OCI-LY1 (cell line): Measurements from ENCODE around the gene ARHGAP20.

Source experiments
- H2AFZ ChIP-seq: fragments of 200-600 bp; sonication (generic), shearing (Covaris generic); 2 replicates; pipeline ENCODE4 v1.6.0; 2014; ENCODE audit warnings: antibody characterized with exemption, mild to moderate bottlenecking, low read length
- H3F3A ChIP-seq: fragments of 200-600 bp; sonication (generic), shearing (Covaris generic); 2 replicates; pipeline ENCODE4 v1.6.0; 2014; ENCODE audit warnings: mild to moderate bottlenecking, antibody characterized with exemption, low read length, moderate library complexity; ENCODE audit not compliant: insufficient read depth
- H3K27ac ChIP-seq: fragments of 200-600 bp; sonication (generic); 2 replicates; pipeline ENCODE4 v1.5.1; 2014; ENCODE audit warnings: low read length, mixed run types, mild to moderate bottlenecking, low read depth; ENCODE audit not compliant: poor library complexity, severe bottlenecking
- H3K27me3 ChIP-seq: fragments of 200-600 bp; sonication (generic); 2 replicates; pipeline ENCODE4 v1.6.0; 2014; ENCODE audit warnings: antibody characterized with exemption, mild to moderate bottlenecking, low read length, moderate library complexity; ENCODE audit not compliant: insufficient read depth
- H3K36me3 ChIP-seq: fragments of 200-600 bp; sonication (generic); 2 replicates; pipeline ENCODE4 v1.6.1; 2014; ENCODE audit warnings: mild to moderate bottlenecking, antibody characterized with exemption, low read length, moderate library complexity, mixed read lengths; ENCODE audit not compliant: insufficient read depth
- H3K4me1 ChIP-seq: fragments of 200-600 bp; sonication (generic); 2 replicates; pipeline ENCODE4 v1.5.1; 2014; ENCODE audit warnings: mild to moderate bottlenecking, low read length, moderate library complexity; ENCODE audit not compliant: insufficient read depth, severe bottlenecking
- H3K4me2 ChIP-seq: fragments of 200-600 bp; sonication (generic), shearing (Covaris generic); 2 replicates; pipeline ENCODE4 v1.6.1; 2014; ENCODE audit warnings: low read length
- H3K4me3 ChIP-seq: fragments of 200-600 bp; sonication (generic); 2 replicates; pipeline ENCODE4 v1.5.1; 2014; ENCODE audit warnings: low read length, low read depth, mild to moderate bottlenecking, mixed read lengths; ENCODE audit not compliant: poor library complexity, severe bottlenecking
- H3K79me2 ChIP-seq: fragments of 200-600 bp; shearing (Covaris generic); 2 replicates; pipeline ENCODE4 v1.6.1; 2016; ENCODE audit warnings: mixed run types, low read length, mixed read lengths; ENCODE audit not compliant: insufficient read depth
- H3K9ac ChIP-seq: fragments of 200-600 bp; sonication (generic), shearing (Covaris generic); 2 replicates; pipeline ENCODE4 v1.6.1; 2014; ENCODE audit warnings: mild to moderate bottlenecking, low read length, mixed read lengths
- H3K9me2 ChIP-seq: fragments of 200-600 bp; sonication (generic), shearing (Covaris generic); 2 replicates; pipeline ENCODE4 v1.6.1; 2014; ENCODE audit warnings: low read depth, mild to moderate bottlenecking, low read length, mixed read lengths
- H3K9me3 ChIP-seq: fragments of 200-600 bp; shearing (Covaris generic); 2 replicates; pipeline ENCODE4 v1.6.1; 2014; ENCODE audit warnings: low read length, mixed read lengths
- H4K20me1 ChIP-seq: fragments of 200-600 bp; sonication (generic), shearing (Covaris generic); 2 replicates; pipeline ENCODE4 v1.6.0; 2016; ENCODE audit warnings: mild to moderate bottlenecking, low read length; ENCODE audit not compliant: insufficient read depth
- EZH2 ChIP-seq: fragments of 200-600 bp; sonication (generic), shearing (Covaris generic); IDR thresholded peaks from 2 replicates; pipeline ENCODE4 v1.8.0; 2017; ENCODE audit warnings: borderline replicate concordance, mixed run types, mild to moderate bottlenecking, antibody characterized with exemption, low read length, moderate library complexity, mixed read lengths
- TF ChIP-seq, protein P1 (sequence below): fragments of 200-600 bp; sonication (generic), shearing (Covaris generic); IDR thresholded peaks from 2 replicates; pipeline ENCODE4 v1.5.1; 2017; ENCODE audit warnings: mild to moderate bottlenecking, antibody characterized with exemption, low read length, moderate library complexity, mixed read lengths

ARHGAP20 gene

DNA sequence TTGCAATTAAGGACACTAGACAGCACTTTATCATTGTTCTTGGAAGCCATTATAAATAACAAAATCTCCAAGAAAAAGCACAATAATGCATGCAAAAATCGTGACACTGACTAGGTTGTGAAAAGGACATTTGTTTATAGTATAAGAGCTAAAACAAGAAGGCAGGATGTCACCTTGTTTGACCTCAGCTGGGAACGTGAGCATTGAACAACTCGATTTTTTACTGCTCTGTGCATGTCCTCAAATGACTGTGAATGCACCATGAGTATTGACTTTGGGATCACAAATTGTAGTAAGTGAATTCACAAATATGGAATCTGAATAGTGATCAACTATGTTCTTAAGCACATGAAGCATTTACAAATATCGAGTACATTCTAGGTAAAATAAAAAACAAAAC is 35.3 kb upstream of the ARHGAP20 start:
- Histone ChIP-seq H3K4me2 (no peak overlapping the region), H3K9me2 (no peaks in the 10 kb centered on the region; the same call in 1 of the 2 replicates), H4K20me1 (no peaks in the 10 kb centered on the region), H3K9ac (no peak overlapping the region), H3K27ac (no peak overlapping the region), H3K36me3 (no peaks in the 10 kb centered on the region), H2AFZ (no peak overlapping the region), H3K4me1 (no peaks in the 10 kb centered on the region), H3K9me3 (no peaks in the 10 kb centered on the region; the same call in 1 of the 2 replicates), H3K79me2 (no peaks in the 10 kb centered on the region), H3K27me3 (no peaks in the 10 kb centered on the region), H3F3A (no peaks in the 10 kb centered on the region), H3K4me3 (no peak overlapping the region)
- TF ChIP-seq, protein P1, sequence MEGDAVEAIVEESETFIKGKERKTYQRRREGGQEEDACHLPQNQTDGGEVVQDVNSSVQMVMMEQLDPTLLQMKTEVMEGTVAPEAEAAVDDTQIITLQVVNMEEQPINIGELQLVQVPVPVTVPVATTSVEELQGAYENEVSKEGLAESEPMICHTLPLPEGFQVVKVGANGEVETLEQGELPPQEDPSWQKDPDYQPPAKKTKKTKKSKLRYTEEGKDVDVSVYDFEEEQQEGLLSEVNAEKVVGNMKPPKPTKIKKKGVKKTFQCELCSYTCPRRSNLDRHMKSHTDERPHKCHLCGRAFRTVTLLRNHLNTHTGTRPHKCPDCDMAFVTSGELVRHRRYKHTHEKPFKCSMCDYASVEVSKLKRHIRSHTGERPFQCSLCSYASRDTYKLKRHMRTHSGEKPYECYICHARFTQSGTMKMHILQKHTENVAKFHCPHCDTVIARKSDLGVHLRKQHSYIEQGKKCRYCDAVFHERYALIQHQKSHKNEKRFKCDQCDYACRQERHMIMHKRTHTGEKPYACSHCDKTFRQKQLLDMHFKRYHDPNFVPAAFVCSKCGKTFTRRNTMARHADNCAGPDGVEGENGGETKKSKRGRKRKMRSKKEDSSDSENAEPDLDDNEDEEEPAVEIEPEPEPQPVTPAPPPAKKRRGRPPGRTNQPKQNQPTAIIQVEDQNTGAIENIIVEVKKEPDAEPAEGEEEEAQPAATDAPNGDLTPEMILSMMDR: no peak
- no peak for TF ChIP-seq EZH2

DNA sequence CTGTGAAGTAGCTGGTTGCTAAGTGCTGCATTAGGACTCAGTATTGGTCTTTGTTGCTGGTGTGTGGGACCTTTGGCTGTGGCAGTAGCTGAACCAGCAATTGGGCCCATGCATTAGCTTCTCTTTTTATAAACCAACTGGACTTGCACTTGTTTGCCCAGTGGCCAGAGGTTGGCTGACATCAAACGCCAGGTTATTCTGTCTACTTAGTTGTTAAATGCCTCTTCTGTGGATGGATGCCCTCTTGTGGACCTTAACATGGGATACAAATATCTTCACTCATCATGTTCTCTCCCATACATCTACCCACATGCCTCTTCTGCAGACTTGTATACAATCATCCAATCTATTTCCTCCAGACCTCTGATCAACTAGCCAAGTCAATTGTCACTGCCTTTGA is 26.4 kb upstream of the ARHGAP20 start:
- Histone ChIP-seq H3F3A (no peaks in the 10 kb centered on the region), H3K9me2 (no peaks in the 10 kb centered on the region), H3K79me2 (no peaks in the 10 kb centered on the region), H3K4me1 (no peaks in the 10 kb centered on the region), H3K9me3 (no peaks in the 10 kb centered on the region; the same call in 1 of the 2 replicates), H3K36me3 (no peaks in the 10 kb centered on the region), H3K9ac (no peak overlapping the region), H3K27me3 (no peaks in the 10 kb centered on the region), H3K27ac (no peak overlapping the region), H3K4me3 (no peak overlapping the region), H2AFZ (no peak overlapping the region), H3K4me2 (no peak overlapping the region), H4K20me1 (no peaks in the 10 kb centered on the region)
- TF ChIP-seq, protein P1: peak; percentile 30; the same call in 1 of the 2 replicates
- no peak for TF ChIP-seq EZH2

DNA sequence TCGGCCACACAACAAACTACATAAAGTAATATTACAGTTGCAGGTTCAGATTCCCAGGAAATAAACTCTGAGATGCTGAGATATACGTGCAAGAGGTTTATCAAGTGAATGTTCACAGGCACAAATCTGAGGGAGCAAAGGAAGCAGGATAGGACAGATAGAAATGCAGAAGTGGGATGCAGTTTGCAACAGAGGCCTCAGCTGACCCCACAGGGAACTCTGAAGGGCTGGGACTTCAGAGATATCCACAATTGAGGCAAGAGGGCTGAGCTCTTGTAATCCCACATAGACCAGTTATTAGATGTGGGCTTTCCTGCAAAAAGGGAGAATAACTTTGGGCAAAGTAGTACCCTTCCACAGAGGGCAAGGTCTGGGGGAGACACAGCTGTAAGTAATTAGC is 25.4 kb upstream of the ARHGAP20 start:
- no peaks in the 10 kb centered on the region for H3F3A ChIP-seq
- no peak overlapping the region for H3K27ac ChIP-seq
- no peaks in the 10 kb centered on the region for H3K9me2 ChIP-seq
- H2AFZ ChIP-seq: no peak overlapping the region
- H3K9me3 ChIP-seq: no peaks in the 10 kb centered on the region
- H3K79me2 ChIP-seq: no peaks in the 10 kb centered on the region
- TF ChIP-seq, protein P1: no peak
- no peak for TF ChIP-seq EZH2
- no peaks in the 10 kb centered on the region for H4K20me1 ChIP-seq
- no peaks in the 10 kb centered on the region for H3K36me3 ChIP-seq
- no peak overlapping the region for H3K9ac ChIP-seq
- H3K4me1 ChIP-seq: no peaks in the 10 kb centered on the region
- H3K4me2 ChIP-seq: no peak overlapping the region
- no peaks in the 10 kb centered on the region for H3K27me3 ChIP-seq
- no peak overlapping the region for H3K4me3 ChIP-seq
